SK-N-SH (cell line): ENCODE results near the gene HYAL3.

Experiments
- FOXJ3 ChIP-seq: sonication (generic); formaldehyde crosslinking; IDR thresholded peaks from 2 replicates; pipeline ENCODE4 v1.5.1; 2020; ENCODE audit warnings: mild to moderate bottlenecking, missing genetic modification reagents
- FOXM1 ChIP-seq: IDR thresholded peaks from 2 replicates; pipeline ENCODE4 v1.4.0; 2012; ENCODE audit warnings: low read depth, mild to moderate bottlenecking
- GATA2 ChIP-seq: sonication (generic); formaldehyde crosslinking; IDR thresholded peaks from 2 replicates; pipeline ENCODE4 v1.5.0; 2020; ENCODE audit warnings: mild to moderate bottlenecking, missing genetic modification reagents
- IRF3 ChIP-seq: fragments of 150-350 bp; IDR thresholded peaks from 2 replicates; pipeline ENCODE4 v1.6.1; 2016; ENCODE audit warnings: mild to moderate bottlenecking, low read depth, low read length
- JUND ChIP-seq: IDR thresholded peaks from 2 replicates; pipeline ENCODE4 v1.4.0; 2012
- POLR2AphosphoS5 ChIP-seq: IDR thresholded peaks from 2 replicates; pipeline ENCODE4 v1.6.1; 2012; ENCODE audit warnings: low read depth, low read length
- RAD21 ChIP-seq: IDR thresholded peaks from 2 replicates; pipeline ENCODE4 v1.6.1; 2012; ENCODE audit warnings: mild to moderate bottlenecking, low read length
- REST ChIP-seq: IDR thresholded peaks from 2 replicates; pipeline ENCODE4 v1.6.1; 2012; ENCODE audit warnings: mild to moderate bottlenecking, low read depth, low read length, moderate library complexity
- TCF12 ChIP-seq: IDR thresholded peaks from 2 replicates; pipeline ENCODE4 v1.4.0; 2012
- YY1 ChIP-seq: IDR thresholded peaks from 2 replicates; pipeline ENCODE4 v1.4.0; 2012; ENCODE audit warnings: low read depth, mild to moderate bottlenecking
- TF ChIP-seq, protein P1 (sequence below): fragments of 200-600 bp; sonication (generic); IDR thresholded peaks from 2 replicates; pipeline ENCODE4 v1.6.1; 2017; ENCODE audit warnings: antibody characterized with exemption, mild to moderate bottlenecking, moderate library complexity
- TF ChIP-seq, protein P2 (sequence below): IDR thresholded peaks from 2 replicates; pipeline ENCODE4 v1.4.0; 2012; ENCODE audit warnings: low read depth
- TF ChIP-seq, protein P3 (sequence below): fragments of 150-350 bp; IDR thresholded peaks from 2 replicates; pipeline ENCODE4 v1.6.1; 2017; ENCODE audit warnings: antibody characterized with exemption, low read length, low read depth, borderline replicate concordance

DNA sequence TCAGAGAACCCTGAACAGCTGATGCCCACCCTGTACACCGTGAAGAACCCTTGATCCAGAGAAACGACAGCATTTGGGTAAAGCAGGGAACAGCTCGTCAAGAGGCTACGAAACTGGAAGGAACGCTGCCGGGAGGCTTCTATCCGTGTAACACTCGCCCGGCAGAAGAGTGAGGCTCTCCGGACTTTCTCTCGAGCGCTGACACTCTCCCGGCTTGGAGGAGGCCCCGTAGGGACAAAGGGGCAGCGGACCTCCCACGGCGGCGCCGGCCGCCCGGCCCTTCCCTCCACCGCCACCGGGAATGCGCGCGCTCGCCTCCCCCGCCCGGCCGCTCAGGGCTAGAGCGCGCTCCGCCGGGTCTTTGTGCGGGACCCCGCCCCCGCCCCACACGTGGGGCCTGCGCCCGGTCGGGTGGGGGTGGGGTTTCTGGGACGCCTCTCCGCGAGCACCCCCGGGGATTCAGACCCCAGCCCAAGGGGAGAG lies 21.7 kb upstream of the HYAL3 start:
- TF ChIP-seq, protein P1, sequence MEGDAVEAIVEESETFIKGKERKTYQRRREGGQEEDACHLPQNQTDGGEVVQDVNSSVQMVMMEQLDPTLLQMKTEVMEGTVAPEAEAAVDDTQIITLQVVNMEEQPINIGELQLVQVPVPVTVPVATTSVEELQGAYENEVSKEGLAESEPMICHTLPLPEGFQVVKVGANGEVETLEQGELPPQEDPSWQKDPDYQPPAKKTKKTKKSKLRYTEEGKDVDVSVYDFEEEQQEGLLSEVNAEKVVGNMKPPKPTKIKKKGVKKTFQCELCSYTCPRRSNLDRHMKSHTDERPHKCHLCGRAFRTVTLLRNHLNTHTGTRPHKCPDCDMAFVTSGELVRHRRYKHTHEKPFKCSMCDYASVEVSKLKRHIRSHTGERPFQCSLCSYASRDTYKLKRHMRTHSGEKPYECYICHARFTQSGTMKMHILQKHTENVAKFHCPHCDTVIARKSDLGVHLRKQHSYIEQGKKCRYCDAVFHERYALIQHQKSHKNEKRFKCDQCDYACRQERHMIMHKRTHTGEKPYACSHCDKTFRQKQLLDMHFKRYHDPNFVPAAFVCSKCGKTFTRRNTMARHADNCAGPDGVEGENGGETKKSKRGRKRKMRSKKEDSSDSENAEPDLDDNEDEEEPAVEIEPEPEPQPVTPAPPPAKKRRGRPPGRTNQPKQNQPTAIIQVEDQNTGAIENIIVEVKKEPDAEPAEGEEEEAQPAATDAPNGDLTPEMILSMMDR: no peak
- no peak for TF ChIP-seq YY1
- no peak for TF ChIP-seq FOXM1
- TF ChIP-seq GATA2 (CRISPR knock-in tag): no peak
- TF ChIP-seq JUND: no peak
- TF ChIP-seq, protein P2, sequence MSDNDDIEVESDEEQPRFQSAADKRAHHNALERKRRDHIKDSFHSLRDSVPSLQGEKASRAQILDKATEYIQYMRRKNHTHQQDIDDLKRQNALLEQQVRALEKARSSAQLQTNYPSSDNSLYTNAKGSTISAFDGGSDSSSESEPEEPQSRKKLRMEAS: peak; percentile 58
- TF ChIP-seq TCF12: no peak
- TF ChIP-seq RAD21: no peak
- TF ChIP-seq POLR2AphosphoS5: no peak
- TF ChIP-seq FOXJ3: no peak
- TF ChIP-seq IRF3: no peak
- TF ChIP-seq, protein P3, sequence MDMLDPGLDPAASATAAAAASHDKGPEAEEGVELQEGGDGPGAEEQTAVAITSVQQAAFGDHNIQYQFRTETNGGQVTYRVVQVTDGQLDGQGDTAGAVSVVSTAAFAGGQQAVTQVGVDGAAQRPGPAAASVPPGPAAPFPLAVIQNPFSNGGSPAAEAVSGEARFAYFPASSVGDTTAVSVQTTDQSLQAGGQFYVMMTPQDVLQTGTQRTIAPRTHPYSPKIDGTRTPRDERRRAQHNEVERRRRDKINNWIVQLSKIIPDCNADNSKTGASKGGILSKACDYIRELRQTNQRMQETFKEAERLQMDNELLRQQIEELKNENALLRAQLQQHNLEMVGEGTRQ: no peak
- TF ChIP-seq REST: no peak
